ENCODE data around the gene ZNF597.

ZNF597 gene

DNA sequence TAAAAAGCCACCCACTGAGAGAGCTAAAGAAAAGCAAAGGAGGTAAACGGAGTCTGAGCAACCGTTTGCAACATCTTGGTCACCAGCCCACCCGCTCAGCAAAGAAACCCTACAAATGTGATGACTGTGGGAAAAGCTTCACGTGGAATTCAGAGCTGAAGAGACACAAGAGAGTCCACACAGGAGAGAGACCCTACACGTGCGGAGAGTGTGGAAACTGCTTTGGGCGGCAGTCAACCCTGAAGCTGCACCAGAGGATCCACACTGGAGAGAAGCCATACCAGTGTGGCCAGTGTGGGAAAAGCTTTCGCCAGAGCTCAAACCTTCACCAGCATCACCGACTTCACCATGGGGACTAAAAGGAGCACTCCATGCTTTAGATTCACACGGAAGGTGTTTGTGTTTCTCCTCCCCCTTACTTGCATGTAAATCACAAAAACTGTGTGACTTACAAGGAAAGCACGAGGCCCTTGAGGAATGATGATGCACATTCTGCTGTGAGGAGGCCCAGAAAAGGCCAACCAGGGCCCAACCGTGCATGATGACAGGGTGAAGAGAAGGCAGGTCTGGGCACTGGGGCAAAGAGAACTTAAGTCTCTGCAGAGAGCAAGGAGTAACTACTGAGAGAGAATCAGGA is 34.6 kb downstream of the ZNF597 start:
- Histone ChIP-seq H3K9me3 (ENCODE audit: control insufficient read depth, insufficient read depth, low read length) (peaks cover 25% of the 10 kb centered on the region), H3K36me3 (ENCODE audit: control insufficient read depth, insufficient read depth, low read length) (peaks cover 26% of the 10 kb centered on the region), H3K4me1 (ENCODE audit: control insufficient read depth, insufficient read depth, low read length) (no peaks in the 10 kb centered on the region), H3K4me3 (ENCODE audit: low read depth, low read length) (no peak overlapping the region), H3K27me3 (ENCODE audit: control insufficient read depth, insufficient read depth, low read length) (no peaks in the 10 kb centered on the region), H3K9ac (ENCODE audit: low read depth, low read length) (no peak overlapping the region)

DNA sequence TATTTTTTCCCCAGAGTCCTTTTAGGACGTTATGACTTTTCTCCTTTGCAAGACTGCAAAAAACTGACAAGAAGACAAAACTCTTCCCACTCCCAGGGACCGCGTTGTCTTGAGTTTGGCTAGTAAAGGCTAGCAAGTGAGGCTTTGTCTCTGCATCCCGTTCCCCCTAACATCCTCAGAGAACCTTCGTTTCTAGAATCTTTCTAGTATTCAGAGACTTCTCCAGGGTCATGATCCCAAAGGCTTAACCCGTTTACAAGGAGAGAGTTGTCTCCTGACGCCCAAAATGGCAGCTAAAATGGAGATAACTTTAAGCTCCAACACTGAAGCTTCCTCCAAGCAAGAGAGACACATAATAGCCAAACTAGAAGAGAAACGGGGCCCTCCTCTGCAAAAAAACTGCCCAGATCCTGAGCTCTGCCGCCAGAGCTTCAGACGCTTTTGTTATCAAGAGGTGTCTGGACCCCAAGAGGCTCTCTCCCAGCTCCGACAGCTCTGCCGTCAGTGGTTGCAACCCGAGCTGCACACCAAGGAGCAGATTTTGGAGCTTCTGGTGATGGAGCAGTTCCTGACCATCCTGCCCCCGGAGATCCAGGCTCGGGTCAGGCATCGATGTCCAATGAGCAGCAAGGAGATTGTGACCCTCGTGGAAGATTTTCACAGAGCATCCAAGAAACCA is 41.4 kb downstream of the ZNF597 start:
- H3K27me3 ChIP-seq (ENCODE audit: control insufficient read depth, insufficient read depth, low read length), result no peaks in the 10 kb centered on the region
- H3K4me3 ChIP-seq (ENCODE audit: low read depth, low read length), result peak overlapping the region; percentile 90
- no peaks in the 10 kb centered on the region for H3K4me1 ChIP-seq (ENCODE audit: control insufficient read depth, insufficient read depth, low read length)
- peak overlapping the region; percentile 76 for H3K9ac ChIP-seq (ENCODE audit: low read depth, low read length)
- peaks cover 7% of the 10 kb centered on the region for H3K9me3 ChIP-seq (ENCODE audit: control insufficient read depth, insufficient read depth, low read length)
- H3K36me3 ChIP-seq (ENCODE audit: control insufficient read depth, insufficient read depth, low read length), result peaks cover 18% of the 10 kb centered on the region

DNA sequence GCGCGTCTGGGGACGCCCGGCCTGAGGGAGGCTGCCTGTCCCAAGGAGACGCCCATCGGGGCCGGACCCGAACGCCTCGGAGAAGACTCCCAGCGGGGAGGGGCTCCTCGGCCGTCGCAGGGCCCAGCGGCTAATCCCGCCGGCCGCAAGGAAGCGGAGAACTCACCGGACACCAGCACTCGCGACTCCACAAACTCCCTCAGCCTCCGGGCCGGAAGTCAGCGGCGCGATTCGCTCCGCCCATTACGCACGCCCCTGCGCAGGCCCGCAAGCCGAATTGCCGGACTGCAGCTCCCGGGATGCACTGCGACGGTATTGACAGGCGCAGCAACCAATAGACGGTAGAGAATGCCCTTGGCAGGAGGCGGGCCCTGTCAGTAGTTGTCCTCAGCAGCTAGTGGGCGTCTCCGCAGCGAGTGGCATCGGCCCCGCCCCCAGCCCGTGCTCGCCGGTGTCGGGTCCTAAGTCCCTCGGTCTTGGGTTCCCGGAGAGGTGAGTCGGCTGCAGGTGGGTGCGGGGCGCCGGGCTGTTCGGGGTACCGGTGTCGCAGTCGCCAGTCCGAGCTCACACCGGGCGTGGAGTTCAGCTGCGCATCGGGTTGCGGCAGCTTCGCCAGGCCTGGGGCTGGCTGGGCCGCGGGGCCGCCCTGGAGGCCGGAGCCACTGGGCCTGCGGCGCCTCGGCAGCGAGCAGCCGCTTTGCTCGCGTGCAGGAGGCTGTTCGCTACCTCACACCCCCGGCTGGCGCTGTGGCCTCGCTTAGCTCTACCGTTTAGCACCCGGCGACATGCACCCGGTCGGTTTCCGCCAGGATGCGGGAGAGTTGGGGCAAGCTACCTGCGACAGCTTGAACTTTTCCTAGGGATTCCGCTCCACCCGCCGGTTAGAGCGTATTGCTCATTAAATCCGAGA is 42.3 kb downstream of the ZNF597 start, which contains the start of the genes ZNF174 and ZSCAN32:
Gene ZNF174 (plus strand): TSS at position 437 of the 910 bp plus-strand sequence. CDS start 790 bp downstream, outside the sequence.
Gene ZSCAN32 (minus strand): TSS at position 226 of the 910 bp plus-strand sequence. CDS start 3,447 bp downstream, outside the sequence.
- Histone ChIP-seq H3K9me3 (ENCODE audit: control insufficient read depth, insufficient read depth, low read length) (peaks cover 3% of the 10 kb centered on the region), H3K9ac (ENCODE audit: low read depth, low read length) (peak within 1 kb of the TSS; percentile 81), H3K27me3 (ENCODE audit: control insufficient read depth, insufficient read depth, low read length) (no peaks in the 10 kb centered on the region), H3K4me3 (ENCODE audit: low read depth, low read length) (peak within 1 kb of the TSS; percentile 90), H3K4me1 (ENCODE audit: control insufficient read depth, insufficient read depth, low read length) (no peaks in the 10 kb centered on the region), H3K36me3 (ENCODE audit: control insufficient read depth, insufficient read depth, low read length) (peaks cover 21% of the 10 kb centered on the region)

DNA sequence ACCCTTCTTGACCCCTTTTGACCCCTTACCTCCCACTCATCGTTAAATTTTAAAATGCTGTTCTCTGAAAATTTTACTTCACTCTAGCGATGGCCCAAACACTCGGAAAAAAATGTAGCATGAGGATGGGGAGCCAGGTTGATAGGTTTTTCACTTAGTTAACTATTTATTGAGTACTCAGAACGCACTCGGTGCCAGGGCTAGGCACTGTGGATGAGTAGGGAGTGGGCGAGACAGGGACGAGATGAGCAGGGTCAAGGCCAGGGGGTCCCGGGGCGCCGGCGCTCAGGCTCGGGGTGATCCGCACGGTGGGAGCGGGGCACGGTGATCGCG is 42.9 kb downstream of the ZNF597 start:
- Histone ChIP-seq H3K9ac (ENCODE audit: low read depth, low read length) (peak overlapping the region; percentile 81), H3K9me3 (ENCODE audit: control insufficient read depth, insufficient read depth, low read length) (no peaks in the 10 kb centered on the region), H3K27me3 (ENCODE audit: control insufficient read depth, insufficient read depth, low read length) (no peaks in the 10 kb centered on the region), H3K4me1 (ENCODE audit: control insufficient read depth, insufficient read depth, low read length) (no peaks in the 10 kb centered on the region), H3K4me3 (ENCODE audit: low read depth, low read length) (peak overlapping the region; percentile 90), H3K36me3 (ENCODE audit: control insufficient read depth, insufficient read depth, low read length) (peaks cover 23% of the 10 kb centered on the region)

DNA sequence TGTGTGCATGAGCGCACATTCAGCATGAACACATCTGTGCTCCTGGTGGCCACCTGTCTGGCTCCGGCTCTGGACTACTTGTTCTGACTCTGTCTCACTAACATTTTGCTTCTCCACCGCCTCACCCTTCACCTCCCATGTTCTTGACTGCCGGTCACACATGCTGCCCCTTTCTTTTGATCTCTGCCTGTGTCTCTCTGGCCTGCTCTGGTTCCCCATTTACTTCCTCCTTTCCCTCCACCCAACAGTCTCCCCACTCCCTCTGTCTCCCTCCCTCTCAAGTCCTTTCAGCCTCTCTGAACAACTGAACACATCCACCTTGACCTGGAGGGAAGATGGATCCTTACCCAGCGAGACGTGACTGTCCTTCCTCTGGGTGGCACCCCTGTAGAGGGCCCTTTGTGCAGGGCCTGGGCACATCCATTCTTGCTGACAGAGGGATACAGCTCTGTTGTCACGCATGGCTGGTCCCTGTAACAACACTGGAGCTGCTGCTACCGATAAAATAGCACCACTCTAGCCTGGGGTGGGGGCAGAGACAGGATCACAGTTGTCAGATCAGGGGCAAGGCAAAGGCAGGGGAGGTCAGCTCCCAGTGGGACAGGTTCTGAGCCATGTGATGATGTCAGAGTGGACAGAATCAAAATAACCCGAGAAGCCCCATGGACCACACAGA is 53.5 kb downstream of the ZNF597 start:
- no peaks in the 10 kb centered on the region for H3K27me3 ChIP-seq (ENCODE audit: control insufficient read depth, insufficient read depth, low read length)
- H3K9me3 ChIP-seq (ENCODE audit: control insufficient read depth, insufficient read depth, low read length), result peaks cover 2% of the 10 kb centered on the region
- no peak overlapping the region for H3K9ac ChIP-seq (ENCODE audit: low read depth, low read length)
- peaks cover 22% of the 10 kb centered on the region for H3K36me3 ChIP-seq (ENCODE audit: control insufficient read depth, insufficient read depth, low read length)
- no peak overlapping the region for H3K4me3 ChIP-seq (ENCODE audit: low read depth, low read length)
- no peaks in the 10 kb centered on the region for H3K4me1 ChIP-seq (ENCODE audit: control insufficient read depth, insufficient read depth, low read length)

DNA sequence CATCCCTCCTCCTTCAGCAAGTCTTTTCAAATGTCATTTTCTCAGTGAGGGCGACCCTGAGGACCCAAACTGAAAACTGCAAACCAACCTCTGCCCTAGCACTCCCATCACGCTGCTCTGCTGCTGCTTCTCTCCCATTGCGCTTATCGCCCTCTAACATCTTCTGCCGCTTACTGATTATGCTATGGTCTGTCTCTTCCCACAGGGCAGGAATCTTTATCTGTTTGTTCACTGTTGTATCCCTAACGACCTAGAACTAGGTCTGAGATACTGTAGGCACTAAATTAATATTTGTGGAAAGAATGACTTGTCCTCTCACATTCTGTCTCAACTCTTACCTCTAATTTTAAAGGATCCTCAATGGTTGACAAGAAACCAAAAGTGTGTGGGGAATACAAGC is 55.0 kb downstream of the ZNF597 start:
- Histone ChIP-seq H3K4me1 (ENCODE audit: control insufficient read depth, insufficient read depth, low read length) (no peaks in the 10 kb centered on the region), H3K27me3 (ENCODE audit: control insufficient read depth, insufficient read depth, low read length) (no peaks in the 10 kb centered on the region), H3K9me3 (ENCODE audit: control insufficient read depth, insufficient read depth, low read length) (peaks cover 16% of the 10 kb centered on the region), H3K4me3 (ENCODE audit: low read depth, low read length) (no peak overlapping the region), H3K9ac (ENCODE audit: low read depth, low read length) (no peak overlapping the region), H3K36me3 (ENCODE audit: control insufficient read depth, insufficient read depth, low read length) (peaks cover 25% of the 10 kb centered on the region)

DNA sequence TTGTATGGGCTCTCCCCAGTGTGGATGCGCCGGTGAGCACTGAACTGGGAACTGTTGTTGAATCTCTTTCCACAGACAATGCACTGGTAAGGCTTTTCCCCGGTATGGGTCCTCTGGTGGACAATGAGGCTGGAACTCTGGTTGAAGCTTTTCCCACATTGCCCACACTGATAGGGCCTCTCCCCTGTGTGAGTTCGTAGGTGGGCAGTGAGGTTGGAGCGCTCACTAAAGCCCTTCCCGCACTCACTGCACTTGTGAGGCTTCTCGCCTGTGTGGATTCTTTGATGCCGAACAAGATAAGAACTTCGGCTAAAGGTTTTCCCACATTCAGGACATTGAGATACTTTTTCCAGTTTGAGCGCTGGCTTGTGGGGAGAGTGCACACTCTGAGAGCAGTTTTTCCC is 60.3 kb downstream of the ZNF597 start:
- H3K4me3 ChIP-seq (ENCODE audit: low read depth, low read length), result no peak overlapping the region
- H3K9ac ChIP-seq (ENCODE audit: low read depth, low read length), result no peak overlapping the region
- H3K36me3 ChIP-seq (ENCODE audit: control insufficient read depth, insufficient read depth, low read length), result peaks cover 24% of the 10 kb centered on the region
- H3K9me3 ChIP-seq (ENCODE audit: control insufficient read depth, insufficient read depth, low read length), result peaks cover 35% of the 10 kb centered on the region
- no peaks in the 10 kb centered on the region for H3K27me3 ChIP-seq (ENCODE audit: control insufficient read depth, insufficient read depth, low read length)
- H3K4me1 ChIP-seq (ENCODE audit: control insufficient read depth, insufficient read depth, low read length), result no peaks in the 10 kb centered on the region
